Panc1 (cell line): ENCODE data around the gene DNAAF9.

Experiments used
- POLR2AphosphoS5 ChIP-seq: IDR thresholded peaks from 2 replicates; pipeline ENCODE4 v1.6.1; 2012; ENCODE audit warnings: mild to moderate bottlenecking, low read depth, low read length, moderate library complexity
- TF ChIP-seq, protein P1 (sequence below): fragments of 450-650 bp; IDR thresholded peaks from 2 replicates; pipeline ENCODE4 v1.5.1; 2017; ENCODE audit warnings: mild to moderate bottlenecking

DNA sequence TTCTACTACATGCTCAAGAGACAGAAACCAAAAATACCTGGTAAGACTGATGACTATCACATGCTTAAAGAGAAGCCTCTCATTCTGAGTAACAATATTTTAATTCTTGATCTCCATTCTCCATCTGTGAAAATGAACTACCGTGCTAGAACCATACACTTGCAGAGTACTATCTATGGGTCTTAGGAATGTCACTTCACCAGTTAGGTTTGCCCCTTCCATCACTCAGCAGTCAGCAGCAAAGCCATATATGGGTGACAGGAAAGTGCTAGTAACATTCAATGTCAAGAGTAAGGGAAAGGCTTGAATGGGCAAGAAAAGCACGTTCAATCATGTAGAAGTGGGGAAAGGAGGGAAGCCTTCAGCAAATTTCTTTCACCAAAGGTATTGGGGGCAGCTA lies 2.3 kb downstream of the DNAAF9 start:
- TF ChIP-seq, protein P1, sequence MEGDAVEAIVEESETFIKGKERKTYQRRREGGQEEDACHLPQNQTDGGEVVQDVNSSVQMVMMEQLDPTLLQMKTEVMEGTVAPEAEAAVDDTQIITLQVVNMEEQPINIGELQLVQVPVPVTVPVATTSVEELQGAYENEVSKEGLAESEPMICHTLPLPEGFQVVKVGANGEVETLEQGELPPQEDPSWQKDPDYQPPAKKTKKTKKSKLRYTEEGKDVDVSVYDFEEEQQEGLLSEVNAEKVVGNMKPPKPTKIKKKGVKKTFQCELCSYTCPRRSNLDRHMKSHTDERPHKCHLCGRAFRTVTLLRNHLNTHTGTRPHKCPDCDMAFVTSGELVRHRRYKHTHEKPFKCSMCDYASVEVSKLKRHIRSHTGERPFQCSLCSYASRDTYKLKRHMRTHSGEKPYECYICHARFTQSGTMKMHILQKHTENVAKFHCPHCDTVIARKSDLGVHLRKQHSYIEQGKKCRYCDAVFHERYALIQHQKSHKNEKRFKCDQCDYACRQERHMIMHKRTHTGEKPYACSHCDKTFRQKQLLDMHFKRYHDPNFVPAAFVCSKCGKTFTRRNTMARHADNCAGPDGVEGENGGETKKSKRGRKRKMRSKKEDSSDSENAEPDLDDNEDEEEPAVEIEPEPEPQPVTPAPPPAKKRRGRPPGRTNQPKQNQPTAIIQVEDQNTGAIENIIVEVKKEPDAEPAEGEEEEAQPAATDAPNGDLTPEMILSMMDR = no peak
- no peak for TF ChIP-seq POLR2AphosphoS5
